HL-60 (cell line): Measurements from ENCODE around the gene TTC39B.

Experiments used
- DNase-seq, 2 experiments: peaks; one replicate each; pipeline ENCODE4 v3.0.0-alpha.2; 2010 to 2020; ENCODE audit warnings: low read depth in 1 of 2, low spot score in 1 of 2
- H3K27ac ChIP-seq: fragments of 250-450 bp; sonication (Bioruptor Pico); replicated peaks from 2 replicates; pipeline ENCODE4 v1.5.1; 2020; ENCODE audit warnings: mild to moderate bottlenecking, moderate library complexity
- H3K27me3 ChIP-seq: fragments of 250-450 bp; sonication (Bioruptor Pico); 2 replicates; pipeline ENCODE4 v1.5.1; 2021; ENCODE audit warnings: mild to moderate bottlenecking, moderate library complexity; ENCODE audit not compliant: insufficient read depth, poor library complexity, severe bottlenecking
- H3K4me3 ChIP-seq: replicated peaks from 2 replicates; pipeline ENCODE4 v1.5.1; 2011; ENCODE audit warnings: mild to moderate bottlenecking, control low read depth, low read length; ENCODE audit not compliant: insufficient read depth
- CTCF ChIP-seq: IDR thresholded peaks from one replicate; pipeline ENCODE4 v1.5.1; 2011; ENCODE audit warnings: low read length, control low read depth, inconsistent platforms; ENCODE audit not compliant: insufficient read depth
- GABPA ChIP-seq: IDR thresholded peaks from 2 replicates; pipeline ENCODE4 v1.6.1; 2012; ENCODE audit warnings: low read depth
- POLR2AphosphoS5 ChIP-seq: IDR thresholded peaks from 2 replicates; pipeline ENCODE4 v1.6.1; 2012; ENCODE audit warnings: low read depth
- SPI1 ChIP-seq: IDR thresholded peaks from 2 replicates; pipeline ENCODE4 v1.6.1; 2012; ENCODE audit warnings: low read depth, mild to moderate bottlenecking, borderline replicate concordance
- TF ChIP-seq, protein P1 (sequence below): IDR thresholded peaks from 2 replicates; pipeline ENCODE4 v1.6.1; 2012; ENCODE audit warnings: low read depth; ENCODE audit not compliant: insufficient replicate concordance

TTC39B gene

DNA sequence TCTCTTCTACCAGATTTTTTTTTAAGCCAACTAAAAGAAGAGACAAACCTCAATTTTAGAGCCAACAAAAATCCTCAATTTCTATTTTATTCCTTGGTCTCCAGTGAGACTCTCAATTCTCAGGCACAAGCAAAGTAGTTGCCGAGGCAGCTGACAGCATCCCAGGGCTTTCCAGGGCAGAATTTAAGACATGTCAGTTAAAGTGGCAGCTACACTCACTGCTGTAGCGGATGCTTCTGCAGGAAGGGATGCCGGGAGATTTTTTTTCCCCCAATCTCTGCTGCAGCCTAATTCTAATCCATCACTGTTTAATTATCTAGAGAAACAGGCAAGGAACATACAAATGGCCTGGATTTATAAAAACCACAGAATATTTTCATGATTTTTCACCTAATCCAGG is 57.0 kb downstream of the TTC39B start:
- Histone ChIP-seq H3K27ac (no peak overlapping the region), H3K27me3 (no peaks in the 10 kb centered on the region), H3K4me3 (no peak overlapping the region)
- TF ChIP-seq, protein P1, sequence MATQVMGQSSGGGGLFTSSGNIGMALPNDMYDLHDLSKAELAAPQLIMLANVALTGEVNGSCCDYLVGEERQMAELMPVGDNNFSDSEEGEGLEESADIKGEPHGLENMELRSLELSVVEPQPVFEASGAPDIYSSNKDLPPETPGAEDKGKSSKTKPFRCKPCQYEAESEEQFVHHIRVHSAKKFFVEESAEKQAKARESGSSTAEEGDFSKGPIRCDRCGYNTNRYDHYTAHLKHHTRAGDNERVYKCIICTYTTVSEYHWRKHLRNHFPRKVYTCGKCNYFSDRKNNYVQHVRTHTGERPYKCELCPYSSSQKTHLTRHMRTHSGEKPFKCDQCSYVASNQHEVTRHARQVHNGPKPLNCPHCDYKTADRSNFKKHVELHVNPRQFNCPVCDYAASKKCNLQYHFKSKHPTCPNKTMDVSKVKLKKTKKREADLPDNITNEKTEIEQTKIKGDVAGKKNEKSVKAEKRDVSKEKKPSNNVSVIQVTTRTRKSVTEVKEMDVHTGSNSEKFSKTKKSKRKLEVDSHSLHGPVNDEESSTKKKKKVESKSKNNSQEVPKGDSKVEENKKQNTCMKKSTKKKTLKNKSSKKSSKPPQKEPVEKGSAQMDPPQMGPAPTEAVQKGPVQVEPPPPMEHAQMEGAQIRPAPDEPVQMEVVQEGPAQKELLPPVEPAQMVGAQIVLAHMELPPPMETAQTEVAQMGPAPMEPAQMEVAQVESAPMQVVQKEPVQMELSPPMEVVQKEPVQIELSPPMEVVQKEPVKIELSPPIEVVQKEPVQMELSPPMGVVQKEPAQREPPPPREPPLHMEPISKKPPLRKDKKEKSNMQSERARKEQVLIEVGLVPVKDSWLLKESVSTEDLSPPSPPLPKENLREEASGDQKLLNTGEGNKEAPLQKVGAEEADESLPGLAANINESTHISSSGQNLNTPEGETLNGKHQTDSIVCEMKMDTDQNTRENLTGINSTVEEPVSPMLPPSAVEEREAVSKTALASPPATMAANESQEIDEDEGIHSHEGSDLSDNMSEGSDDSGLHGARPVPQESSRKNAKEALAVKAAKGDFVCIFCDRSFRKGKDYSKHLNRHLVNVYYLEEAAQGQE: no peak
- TF ChIP-seq SPI1 (no peak), CTCF (no peak), POLR2AphosphoS5 (no peak), GABPA (no peak)
- no peak for DNase-seq

GRCh38 chr9:15249042-15249818 is 57.8 kb downstream of the TTC39B start:
- H3K27me3 ChIP-seq: no peaks in the 10 kb centered on the region
- H3K27ac ChIP-seq: no peak overlapping the region
- DNase-seq: no peak
- H3K4me3 ChIP-seq: no peak overlapping the region
- no peak for TF ChIP-seq GABPA
- TF ChIP-seq CTCF: no peak
- no peak for TF ChIP-seq POLR2AphosphoS5
- TF ChIP-seq, protein P1: no peak

- no peaks in the 10 kb centered on the region for H3K27me3 ChIP-seq
- H3K27ac ChIP-seq: no peak overlapping the region
- DNase-seq: no peak
- no peak for TF ChIP-seq GABPA
- no peak overlapping the region for H3K4me3 ChIP-seq
Measured at GRCh38 chr9:15248621-15249020, 58.4 kb downstream of the TTC39B start.

- H3K4me3 ChIP-seq: no peak overlapping the region
- H3K27me3 ChIP-seq: no peaks in the 10 kb centered on the region
- no peak for DNase-seq
- TF ChIP-seq, protein P1: no peak
- TF ChIP-seq CTCF: no peak
- TF ChIP-seq GABPA: no peak
- TF ChIP-seq POLR2AphosphoS5: no peak
- TF ChIP-seq SPI1: no peak
- no peak overlapping the region for H3K27ac ChIP-seq
Measured at GRCh38 chr9:15248081-15248480, 58.9 kb downstream of the TTC39B start.
